Measurements from ENCODE around the gene OR11A1.
"Not testable (repeated sequence)": the region's sequence is repeated elsewhere in the genome, so short reads cannot be mapped to it uniquely, and the experiment has no call there.

Gene OR11A1

DNA sequence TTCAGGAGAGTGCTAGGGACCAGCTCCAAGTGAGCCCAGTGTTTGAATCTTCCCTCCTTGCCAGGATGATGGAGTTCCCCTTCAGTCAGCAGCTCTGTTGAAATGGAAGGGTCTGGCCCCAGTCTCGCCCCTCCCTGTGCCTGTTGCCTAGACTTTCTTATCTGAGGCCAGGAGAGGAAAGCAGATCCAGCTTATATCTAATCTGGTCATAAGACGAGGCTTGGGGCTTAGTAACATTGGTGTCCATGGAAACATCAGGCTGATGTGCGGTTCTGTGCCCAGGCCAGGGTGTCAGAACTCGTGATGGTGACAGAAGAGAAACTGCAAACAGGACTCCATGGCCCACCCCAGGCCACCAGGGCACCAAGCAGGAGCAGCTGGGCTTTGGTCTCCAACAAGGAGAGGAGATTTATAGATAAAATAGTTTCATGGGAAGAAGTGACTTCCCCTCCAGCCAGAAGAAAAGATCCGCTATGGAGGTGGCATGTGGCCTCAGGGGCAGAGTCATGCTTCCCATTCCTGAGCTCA, 21.1 kb upstream of the OR11A1 start:
- DNase-seq, result no peak

DNA sequence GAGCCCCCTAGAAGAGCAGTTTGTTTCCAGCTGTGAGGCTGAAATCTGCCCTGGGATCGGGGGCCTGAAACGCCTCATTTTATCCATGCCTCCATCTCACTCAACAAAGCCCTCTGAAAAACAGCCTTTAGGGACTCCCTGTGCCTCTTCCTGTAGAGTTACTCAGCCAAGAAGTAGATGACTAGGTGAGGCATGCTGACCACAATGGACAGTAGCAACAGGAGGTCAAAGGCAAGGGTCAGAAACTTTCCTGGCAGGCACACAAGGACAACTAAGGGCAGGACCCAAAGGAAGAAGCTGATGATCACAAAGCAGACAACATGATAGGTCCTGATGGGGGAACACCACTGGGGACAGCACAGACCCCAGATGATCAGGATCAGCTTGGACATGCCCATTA, 18.1 kb upstream of the OR11A1 start:
- DNase-seq, result no peak

DNA sequence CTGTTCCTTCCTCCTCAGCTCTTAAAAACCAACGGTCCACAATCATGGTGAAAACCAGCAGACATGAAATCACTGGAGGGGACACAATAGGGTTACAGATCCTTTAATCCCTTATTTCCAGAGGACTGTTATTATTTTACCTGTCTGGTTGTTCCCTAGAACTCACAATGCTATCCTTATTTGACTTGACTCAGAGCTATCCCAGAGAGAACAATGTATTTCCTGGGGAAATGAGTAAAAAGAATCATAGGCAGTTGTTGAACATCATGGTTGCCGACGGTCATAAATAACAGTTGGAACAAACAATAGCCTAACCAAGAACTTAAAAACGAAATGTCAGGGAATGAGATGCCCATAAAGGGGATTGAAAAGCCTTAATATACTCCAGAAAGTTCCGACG, 9.4 kb upstream of the OR11A1 start:
- no peak for DNase-seq

DNA sequence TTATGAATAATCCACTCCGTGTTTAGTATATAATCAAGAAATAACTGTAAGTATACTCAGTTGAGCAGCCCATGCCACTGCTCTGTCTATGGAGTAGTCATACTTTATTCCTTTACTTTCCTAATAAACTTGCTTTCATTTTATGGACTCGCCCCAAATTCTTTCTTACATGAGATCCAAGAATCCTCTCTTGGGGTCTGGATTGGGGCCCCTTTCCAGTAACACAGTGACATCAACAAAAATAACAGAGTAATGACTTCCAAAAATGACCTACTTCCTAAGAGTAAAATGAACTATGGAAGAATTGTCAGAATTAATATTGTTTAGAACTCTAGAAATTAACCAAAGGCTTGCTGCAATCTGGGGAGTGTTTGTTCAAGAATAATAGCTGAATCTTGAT, 8.9 kb upstream of the OR11A1 start:
- no peak for DNase-seq

- DNase-seq, result no peak
Observed at GRCh38 chr6:29465279-29465678, 8.4 kb upstream of the OR11A1 start.

- no peak for DNase-seq
Observed at GRCh38 chr6:29462022-29462421, 5.2 kb upstream of the OR11A1 start.

GRCh38 chr6:29461021-29461814, 4.3 kb upstream of the OR11A1 start:
- DNase-seq, result no peak

DNA sequence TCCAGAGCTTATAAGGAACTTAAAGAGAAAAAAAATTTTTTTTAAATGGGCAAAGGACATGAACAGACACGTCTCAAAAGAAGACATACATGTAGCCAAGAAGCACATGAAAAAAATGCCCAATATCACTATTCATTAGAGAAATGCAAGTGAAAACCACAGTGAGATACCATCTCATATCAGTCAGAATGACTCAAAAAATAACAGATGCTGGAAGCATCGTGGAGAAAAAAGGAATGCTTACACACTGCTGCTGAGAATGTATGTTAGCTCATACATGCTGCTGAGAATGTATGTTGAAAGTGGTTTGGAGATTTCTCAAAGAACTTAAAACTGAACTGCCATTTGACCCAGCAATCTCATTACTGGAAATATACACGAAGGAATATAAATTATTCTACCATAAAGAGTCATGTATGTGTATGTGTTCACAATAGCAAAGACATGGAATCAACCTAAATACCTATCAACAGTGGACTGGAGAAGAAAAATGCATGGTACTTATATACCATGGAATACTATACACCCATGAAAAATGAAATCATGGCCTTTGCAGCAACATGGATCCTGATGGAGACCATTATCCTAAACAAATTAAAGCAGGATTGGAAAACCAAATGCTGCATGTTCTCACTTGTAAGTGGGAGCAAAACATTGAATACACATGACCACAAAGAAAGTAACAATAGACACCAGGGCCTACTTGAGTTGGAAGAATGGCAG, 5.2 kb downstream of the OR11A1 start:
- DNase-seq, result no peak

GRCh38 chr6:29447670-29448069, 9.2 kb downstream of the OR11A1 start:
- DNase-seq, result no peak

GRCh38 chr6:29444031-29444430, 12.8 kb downstream of the OR11A1 start:
- DNase-seq, result not testable (repeated sequence)

- no peak for DNase-seq
Observed at GRCh38 chr6:29442719-29443118, 14.2 kb downstream of the OR11A1 start.

DNA sequence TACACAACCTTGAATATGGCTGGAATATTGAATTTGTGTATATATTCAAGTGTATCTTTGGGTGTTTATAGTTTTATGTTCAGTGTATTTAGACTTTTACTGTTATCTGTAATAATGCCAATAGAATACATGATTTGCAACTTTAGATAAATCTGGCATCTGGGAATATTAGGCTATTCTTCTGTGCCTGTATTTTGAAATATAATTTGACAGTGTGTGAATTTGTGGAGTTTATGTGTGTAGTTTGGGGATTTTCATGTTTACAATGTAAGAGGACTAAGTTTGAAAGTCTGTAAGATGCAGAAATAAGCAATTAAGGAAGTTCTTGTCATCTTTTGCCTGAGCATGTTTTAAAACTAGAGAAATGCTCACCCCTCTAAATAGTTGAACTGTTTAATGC, 17.9 kb downstream of the OR11A1 start, which contains the start of gene OR10C1:
Gene OR10C1, plus strand, starts transcription at position 301 of the 400 bp plus-strand sequence. CDS start 710 bp downstream, outside the sequence.
- no peak for DNase-seq

GRCh38 chr6:29436730-29437129, 20.1 kb downstream of the OR11A1 start:
- DNase-seq, result not testable (repeated sequence)

DNA sequence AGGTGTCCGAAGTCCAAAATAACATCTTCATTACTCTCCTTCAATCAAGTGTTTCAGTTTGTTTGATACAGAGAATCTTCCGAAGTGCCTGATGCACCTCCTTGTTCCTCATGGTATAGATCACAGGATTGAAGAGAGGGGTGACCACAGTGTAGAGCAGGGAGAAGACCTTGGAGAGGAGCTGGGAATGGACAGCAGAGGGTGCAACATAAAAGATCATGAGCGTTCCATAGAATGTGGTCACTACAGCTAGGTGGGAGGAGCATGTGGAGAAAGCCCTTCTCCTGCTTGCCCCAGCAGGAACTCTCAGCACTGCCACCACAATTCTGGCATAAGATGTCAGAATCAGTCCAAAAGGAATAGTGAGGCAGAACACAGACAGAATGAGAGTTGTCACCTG, 30.2 kb downstream of the OR11A1 start:
- no peak for DNase-seq

DNA sequence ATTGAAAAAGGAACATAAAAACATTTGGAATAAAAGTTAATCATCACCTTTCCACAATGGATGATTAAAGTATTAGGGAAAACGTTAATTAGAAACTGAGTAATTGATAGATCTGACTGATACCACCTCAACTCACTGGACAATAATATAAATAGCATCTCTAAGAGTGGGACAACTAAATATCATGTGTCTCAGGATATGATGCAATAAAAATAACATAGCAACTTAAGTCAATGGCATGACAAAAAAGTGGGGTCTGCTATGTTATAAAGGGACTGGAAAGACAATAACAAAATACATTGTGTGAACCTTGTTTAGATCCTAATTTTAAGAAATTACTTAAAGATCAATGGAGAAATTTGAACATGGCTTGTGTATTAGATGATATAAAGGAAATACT, 31.8 kb downstream of the OR11A1 start:
- DNase-seq, result no peak

GRCh38 chr6:29424575-29424974, 32.3 kb downstream of the OR11A1 start:
- DNase-seq, result no peak

- DNase-seq, result no peak
Observed at GRCh38 chr6:29424168-29424567, 32.7 kb downstream of the OR11A1 start.

- DNase-seq, result no peak
Observed at GRCh38 chr6:29419516-29419915, 37.4 kb downstream of the OR11A1 start.

DNA sequence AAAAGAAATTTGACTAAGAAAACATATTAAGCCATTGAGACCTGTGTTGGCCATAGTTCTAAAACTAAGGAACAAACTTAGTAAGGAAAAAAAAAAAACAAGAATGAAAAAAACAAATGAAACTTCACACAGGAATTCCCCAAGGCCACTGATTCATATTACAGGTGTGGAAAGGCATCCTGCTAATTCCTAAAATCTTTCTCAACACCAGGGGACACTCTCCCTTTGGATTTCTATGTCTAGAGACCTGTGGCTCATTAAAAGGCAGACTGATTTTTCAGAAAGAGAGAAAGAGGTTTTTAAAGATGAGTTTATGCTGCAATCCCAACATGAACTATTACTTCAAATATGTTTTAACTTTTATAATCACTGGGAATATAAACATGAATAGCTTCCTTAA, 42.3 kb downstream of the OR11A1 start, which contains the start of gene OR12D1:
Gene OR12D1, plus strand, starts transcription at position 341 of the 400 bp plus-strand sequence.
- no peak for DNase-seq

- no peak for DNase-seq
Observed at GRCh38 chr6:29403801-29404200, 53.1 kb downstream of the OR11A1 start.

- DNase-seq, result no peak
Observed at GRCh38 chr6:29399525-29399924, 57.3 kb downstream of the OR11A1 start.

- DNase-seq, result no peak
Observed at GRCh38 chr6:29395331-29395730, 61.5 kb downstream of the OR11A1 start, which contains the start of gene OR12D2. TSS of gene OR12D2 (plus strand) at chr6:29395631. CDS start at chr6:29396700, 1,069 bp downstream.

GRCh38 chr6:29388533-29388932, 68.3 kb downstream of the OR11A1 start:
- no peak for DNase-seq

DNA sequence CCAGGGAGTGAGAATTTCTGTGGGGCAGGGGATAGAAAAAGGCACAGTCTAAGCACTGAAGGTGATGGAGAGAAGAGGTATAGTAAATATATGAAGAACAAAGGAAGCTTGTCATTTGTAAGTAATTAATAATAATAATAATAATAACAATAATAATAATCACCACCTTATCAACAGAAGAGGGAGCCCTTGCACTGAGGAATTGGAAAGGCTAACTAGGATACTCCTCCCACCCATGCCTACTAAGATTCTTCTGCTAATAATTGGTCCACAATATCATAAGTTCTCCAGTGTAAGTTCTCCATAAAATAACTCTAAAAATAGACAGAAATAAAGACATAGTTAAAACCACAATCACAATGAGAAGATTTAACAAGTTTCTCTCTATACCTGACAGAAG, 80.9 kb downstream of the OR11A1 start:
- DNase-seq, result no peak

Measured in NCI-H345 (cell line).